ENCODE results near the gene PSMC3IP.
"Not testable (repeated sequence)": the region's sequence is repeated elsewhere in the genome, so short reads cannot be mapped to it uniquely, and the experiment has no call there.

Gene PSMC3IP

GRCh38 chr17:42577532-42578281 lies at the start of gene PSMC3IP:
Gene PSMC3IP, minus strand, starts transcription at chr17:42577729. Its CDS starts 43 bp downstream, at chr17:42577686.
- DNase-seq, result peak; percentile 91

- DNase-seq, result no peak
Measured at GRCh38 chr17:42623732-42624596, 46.4 kb upstream of the PSMC3IP start.

- no peak for DNase-seq
Measured at GRCh38 chr17:42623271-42623670, 45.7 kb upstream of the PSMC3IP start.

- DNase-seq, result not testable (repeated sequence)
Measured at GRCh38 chr17:42621987-42622386, 44.5 kb upstream of the PSMC3IP start.

GRCh38 chr17:42618442-42619150 lies 41.1 kb upstream of the PSMC3IP start:
- no peak for DNase-seq

- DNase-seq, result no peak
Measured at GRCh38 chr17:42617956-42618431, 40.5 kb upstream of the PSMC3IP start.

GRCh38 chr17:42613699-42614295 lies 36.3 kb upstream of the PSMC3IP start:
- DNase-seq, result no peak

- DNase-seq, result no peak
Measured at GRCh38 chr17:42612013-42612412, 34.5 kb upstream of the PSMC3IP start.

- peak; percentile 14 for DNase-seq
Measured at GRCh38 chr17:42609814-42610801, 32.6 kb upstream of the PSMC3IP start.

- peak; percentile 98 for DNase-seq
Measured at GRCh38 chr17:42609182-42609813, 31.8 kb upstream of the PSMC3IP start, which contains the start of the genes RETREG3 and TUBG1. Gene RETREG3, minus strand, starts transcription at chr17:42609374. Its CDS starts 50 bp downstream, at chr17:42609324. Gene TUBG1, plus strand, starts transcription at chr17:42609683. Its CDS starts 55 bp downstream, at chr17:42609738.

GRCh38 chr17:42608305-42609181 lies 31.0 kb upstream of the PSMC3IP start:
- peak; percentile 4 for DNase-seq

GRCh38 chr17:42607769-42608168 lies 30.2 kb upstream of the PSMC3IP start:
- DNase-seq, result no peak

- no peak for DNase-seq
Measured at GRCh38 chr17:42603318-42603717, 25.8 kb upstream of the PSMC3IP start.

- DNase-seq, result no peak
Measured at GRCh38 chr17:42598905-42599304, 21.4 kb upstream of the PSMC3IP start.

GRCh38 chr17:42596386-42596785 lies 18.9 kb upstream of the PSMC3IP start:
- DNase-seq, result no peak

- no peak for DNase-seq
Measured at GRCh38 chr17:42591411-42591810, 13.9 kb upstream of the PSMC3IP start.

GRCh38 chr17:42590886-42591285 lies 13.4 kb upstream of the PSMC3IP start:
- DNase-seq, result no peak

GRCh38 chr17:42586514-42587230 lies 9.1 kb upstream of the PSMC3IP start:
- DNase-seq, result no peak

- no peak for DNase-seq
Measured at GRCh38 chr17:42585353-42585752, 7.8 kb upstream of the PSMC3IP start.

Measured in stimulated activated CD4-positive, alpha-beta T cell treated with anti-CD3 and anti-CD28 coated beads, Interleukin-12 subunit alpha, Interleukin-12 subunit beta, amount 100 ng/mL, for 4 hours (primary cell).